B cell (primary cell): Measurements from ENCODE around the gene GIGYF1. TPM values are rescaled to one million over a fixed set of nuclear protein-coding genes. Genes with fewer than 3 reads are reported as not detected.
A peak's percentile ranks its signal among the peaks of the same experiment; 100 is the strongest.

Source experiments
- ATAC-seq: fragments of 200-7000 bp; cut with Tn5 transposase; one replicate; pipeline ENCODE4 v1.10.0; 2021; ENCODE audit warnings: low read depth, mild to moderate bottlenecking, moderate number of reproducible peaks, moderate library complexity
- CTCF ChIA-PET: fragments of 350-600 bp; sonication (Branson Sonifier 250); formaldehyde crosslinking; loops from one replicate; lab custom pipeline; 2021; ENCODE audit warnings: antibody characterized with exemption, inconsistent platforms; lab: Charles Lee
- POLR2A ChIA-PET: fragments of 350-600 bp; sonication (Branson Sonifier 250); formaldehyde crosslinking; loops from one replicate; lab custom pipeline; 2021; ENCODE audit warnings: antibody characterized with exemption; lab: Charles Lee
- DNase-seq: peaks from one replicate; pipeline ENCODE4 v3.0.0; 2013
- H2AFZ ChIP-seq: 2 replicates; pipeline ENCODE4 v1.6.1; 2012; ENCODE audit warnings: mild to moderate bottlenecking, low read depth, low read length; ENCODE audit not compliant: insufficient read depth, poor library complexity, severe bottlenecking
- H3K27ac ChIP-seq, 2 donors: 1 replicate in 1 of 2; 2 replicates in 1 of 2; pipeline ENCODE4 v1.5.1; 2012 to 2013; ENCODE audit warnings: low read length in 2 of 2, mild to moderate bottlenecking in 2 of 2, moderate library complexity in 1 of 2
- H3K27me3 ChIP-seq, 4 experiments: fragments of 200-600 bp in 1 of 4; sonication (generic) in 1 of 4; replicated peaks in 1 of 4; 1 replicate in 2 of 4; 2 replicates in 2 of 4; pipeline versions ENCODE4 v1.6.1 to v1.7.0; 2013 to 2016; ENCODE audit warnings: low read length in 3 of 4, mild to moderate bottlenecking in 2 of 4, mixed read lengths in 1 of 4, moderate library complexity in 1 of 4; ENCODE audit not compliant: insufficient read depth in 4 of 4, control insufficient read depth in 3 of 4; ENCODE audit errors: control extremely low read depth in 1 of 4
- H3K36me3 ChIP-seq, 2 experiments: replicated peaks in 1 of 2; 1 replicate in 1 of 2; 2 replicates in 1 of 2; pipeline versions ENCODE4 v1.6.1 to v1.7.1; 2013; ENCODE audit warnings: low read length in 1 of 2; ENCODE audit not compliant: insufficient read depth in 2 of 2, control insufficient read depth in 1 of 2; ENCODE audit errors: control extremely low read depth in 1 of 2, extremely low read depth in 1 of 2
- H3K4me1 ChIP-seq, 2 donors: fragments of 200-600 bp in 1 of 2; sonication (generic) in 1 of 2; 1 replicate in 1 of 2; 2 replicates in 1 of 2; pipeline versions ENCODE4 v1.5.1 to v1.6.1; 2013 to 2017; ENCODE audit warnings: low read length in 2 of 2; ENCODE audit not compliant: control insufficient read depth in 2 of 2, insufficient read depth in 2 of 2
- H3K4me2 ChIP-seq: replicated peaks from 2 replicates; pipeline ENCODE3; 2012; ENCODE audit warnings: mild to moderate bottlenecking, low read depth, low read length; ENCODE audit not compliant: poor library complexity, severe bottlenecking
- H3K4me3 ChIP-seq, 5 experiments: fragments of 200-600 bp in 1 of 5; sonication (generic) in 1 of 5; 1 replicate in 3 of 5; 2 replicates in 2 of 5; pipeline versions ENCODE4 v1.5.1 to v1.7.0; 2011 to 2016; ENCODE audit warnings: low read length in 4 of 5, mild to moderate bottlenecking in 4 of 5, low read depth in 2 of 5, control low read depth in 1 of 5, moderate library complexity in 1 of 5; ENCODE audit not compliant: insufficient read depth in 1 of 5; ENCODE audit errors: control extremely low read depth in 1 of 5, extremely low read depth in 1 of 5
- H3K79me2 ChIP-seq: fragments of 200-600 bp; sonication (generic); one replicate; pipeline ENCODE4 v1.6.0; 2016; ENCODE audit warnings: low read length; ENCODE audit not compliant: control insufficient read depth, insufficient read depth
- H3K9ac ChIP-seq: fragments of 200-600 bp; sonication (generic); 2 replicates; pipeline ENCODE4 v1.6.1; 2017; ENCODE audit warnings: mild to moderate bottlenecking, low read length, moderate library complexity
- H3K9me3 ChIP-seq, 3 donors: one replicate each; pipeline versions ENCODE4 v1.6.1 to v1.7.1; 2013; ENCODE audit warnings: low read length in 2 of 3; ENCODE audit not compliant: control insufficient read depth in 2 of 3, insufficient read depth in 1 of 3; ENCODE audit errors: control extremely low read depth in 1 of 3
- H4K20me1 ChIP-seq: 2 replicates; pipeline ENCODE4 v1.6.0; 2012; ENCODE audit warnings: mild to moderate bottlenecking, low read length; ENCODE audit not compliant: insufficient read depth, control insufficient read depth, poor library complexity, severe bottlenecking
- H3K27ac Mint-ChIP-seq: one replicate; pipeline ENCODE4 v1.8.0; 2021; ENCODE audit warnings: mixed read lengths
- H3K27me3 Mint-ChIP-seq: one replicate; pipeline ENCODE4 v1.8.0; 2021; ENCODE audit warnings: mixed read lengths
- H3K4me1 Mint-ChIP-seq: one replicate; pipeline ENCODE4 v1.8.0; 2021; ENCODE audit warnings: mixed read lengths
- H3K4me3 Mint-ChIP-seq: one replicate; pipeline ENCODE4 v1.8.0; 2021; ENCODE audit warnings: mixed read lengths
- H3K9me3 Mint-ChIP-seq: one replicate; pipeline ENCODE4 v1.8.0; 2022; ENCODE audit warnings: mixed read lengths; ENCODE audit not compliant: insufficient read depth
- CTCF ChIP-seq: fragments of 200-600 bp; IDR thresholded peaks from one replicate; pipeline ENCODE4 v1.8.0; 2022; ENCODE audit warnings: antibody characterized with exemption, mild to moderate bottlenecking
- EZH2 ChIP-seq: IDR thresholded peaks from 2 replicates; pipeline ENCODE4 v1.6.1; 2012; ENCODE audit warnings: borderline replicate concordance, low read depth, mild to moderate bottlenecking, moderate library complexity, low read length; ENCODE audit not compliant: insufficient read depth, poor library complexity, severe bottlenecking
- WGBS: methylation state at CpG from one replicate; pipeline ENCODE4 v1.1.5; 2013; ENCODE audit warnings: missing lambda C conversion rate; ENCODE audit not compliant: insufficient coverage; 5-methylcytosine and 5-hydroxymethylcytosine counted together
- intact Hi-C: fragments of 100-400 bp; cut with micrococcal nuclease; formaldehyde crosslinking; loops from one replicate; pipeline ENCODE4 v1.10.0; 2022
- polyA plus RNA-seq: library from polyadenylated mRNA; depleted of rRNA; stranded (reverse); fragments of >200 nt; gene quantifications from 2 replicates; pipeline ENCODE4 v1.2.3, GENCODE V29; 2012
- total RNA-seq, 2 donors: library from RNA; stranded (reverse); fragments of 120-200 nt in 1 of 2; gene quantifications; 1 replicate in 1 of 2; 2 replicates in 1 of 2; pipeline versions ENCODE4 v1.2.3 to v1.2.4, GENCODE V29; 2013 to 2022

The GIGYF1 gene
- total and polyA plus RNA-seq, 2 donors (not counting 1 experiment from before 2014, with no cell fraction given), result 45.9 to 134 TPM

GRCh38 chr7:100641860-100642533 is 52.1 kb downstream of the GIGYF1 start:
- no peak for TF ChIP-seq CTCF
- TF ChIP-seq EZH2, result no peak
- Histone ChIP-seq H3K36me3 (no peaks in the 10 kb centered on the region), H3K4me1 (peaks cover 4 to 10% of the 10 kb centered on the region in 2 donors), H3K4me2 (peak overlapping the region; percentile 57), H3K27ac (no peak overlapping the region), H2AFZ (no peak overlapping the region), H4K20me1 (no peaks in the 10 kb centered on the region), H3K27me3 (peaks cover 0 to 16% (median 2%) of the 10 kb centered on the region in 4 experiments), H3K79me2 (no peaks in the 10 kb centered on the region), H3K4me3 (peak overlapping the region in 1 of 5 experiments; percentile 29), H3K9ac (no peak overlapping the region), H3K9me3 (peaks cover 0 to 9% (median 0%) of the 10 kb centered on the region in 3 donors)
- intact Hi-C loops, result no loop called here
- Mint-ChIP-seq H3K9me3 (no peaks in the 10 kb centered on the region), H3K27ac (no peak overlapping the region), H3K27me3 (peaks cover 10% of the 10 kb centered on the region), H3K4me3 (no peak overlapping the region), H3K4me1 (peaks cover 8% of the 10 kb centered on the region)
- ChIA-PET POLR2A (no interaction called here), CTCF (interaction anchor here (1.0 to 1.3 kb wide), 2 partner anchors 9 to 29 kb away, joined by 3 to 5 read pairs; partner anchors contain the start of gene MOSPD3)
- ATAC-seq (no peak), DNase-seq (no peak)
- 88% methylated on average over 8 of the region's 10 CpGs for WGBS

- no peak for TF ChIP-seq EZH2
- TF ChIP-seq CTCF, result no peak
- POLR2A ChIA-PET, result no interaction called here
- peaks cover 0 to 9% (median 0%) of the 10 kb centered on the region in 3 donors for H3K9me3 ChIP-seq
- intact Hi-C loops, result no loop called here
- no peak within 1 kb of the TSS for H2AFZ ChIP-seq
- no peak within 1 kb of the TSS for H3K27ac ChIP-seq
- no peaks in the 10 kb centered on the region for H4K20me1 ChIP-seq
- peak within 1 kb of the TSS; percentile 57 for H3K4me2 ChIP-seq
- no peak within 1 kb of the TSS for H3K27ac Mint-ChIP-seq
- H3K36me3 ChIP-seq, result no peaks in the 10 kb centered on the region
- no peak within 1 kb of the TSS for H3K9ac ChIP-seq
- no peak within 1 kb of the TSS for H3K4me3 Mint-ChIP-seq
- no peaks in the 10 kb centered on the region for H3K9me3 Mint-ChIP-seq
- peaks cover 8% of the 10 kb centered on the region for H3K4me1 Mint-ChIP-seq
- peak within 1 kb of the TSS in 1 of 5 experiments; percentile 29 for H3K4me3 ChIP-seq
- H3K79me2 ChIP-seq, result no peaks in the 10 kb centered on the region
- CTCF ChIA-PET, result interaction anchor here (1.0 to 1.3 kb wide), 2 partner anchors 9 to 29 kb away, joined by 3 to 5 read pairs; partner anchors contain the start of gene MOSPD3
- 38% methylated on average over 9 of the region's 10 CpGs for WGBS
- H3K27me3 ChIP-seq, result peaks cover 0 to 15% (median 2%) of the 10 kb centered on the region in 4 experiments
- ATAC-seq (no peak), DNase-seq (no peak)
- H3K4me1 ChIP-seq, result peaks cover 4 to 10% of the 10 kb centered on the region in 2 donors
- H3K27me3 Mint-ChIP-seq, result peaks cover 10% of the 10 kb centered on the region
Observed at GRCh38 chr7:100641463-100641859, 52.6 kb downstream of the GIGYF1 start, which contains the start of gene TFR2. Gene TFR2, minus strand, starts transcription at chr7:100641552. Its CDS starts 43 bp downstream, at chr7:100641509.
